Activated T-helper 2 cell treated with anti-CD3 and anti-CD28 coated beads, Interferon-gamma antibody, Interleukin-2, Interleukin-4, amounts not matched to agents 10 μg/mL and 5 μg/mL and 100 μg/mL, durations not matched to agents 14 hours and 24 hours and 36 hours (primary cell): ENCODE results near the gene PDAP1. TPM values are rescaled to one million over a fixed set of nuclear protein-coding genes. Genes with fewer than 3 reads are reported as not detected.

Experiments
- DNase-seq: peaks from one replicate; pipeline ENCODE4 v3.0.0; 2021; ENCODE audit warnings: low spot score
- H3K27ac Mint-ChIP-seq: one replicate; pipeline ENCODE4 v1.8.0; 2021; ENCODE audit warnings: mixed read lengths
- H3K27me3 Mint-ChIP-seq: one replicate; pipeline ENCODE4 v1.8.0; 2021; ENCODE audit warnings: low read depth, mixed read lengths
- H3K36me3 Mint-ChIP-seq: one replicate; pipeline ENCODE4 v1.8.0; 2021; ENCODE audit warnings: low read depth, mixed read lengths
- H3K4me1 Mint-ChIP-seq: one replicate; pipeline ENCODE4 v1.8.0; 2021; ENCODE audit warnings: low read depth, mixed read lengths
- H3K4me3 Mint-ChIP-seq: one replicate; pipeline ENCODE4 v1.8.0; 2021; ENCODE audit warnings: low read depth, mild to moderate bottlenecking, moderate library complexity, mixed read lengths
- H3K9me3 Mint-ChIP-seq: one replicate; pipeline ENCODE4 v1.8.0; 2021; ENCODE audit warnings: mixed read lengths
- intact Hi-C: fragments of 100-400 bp; cut with micrococcal nuclease; formaldehyde crosslinking; loops from one replicate; pipeline ENCODE4 v1.15.1; 2023
- total RNA-seq: library from RNA; stranded (reverse); gene quantifications from 2 replicates; pipeline ENCODE4 v1.2.3, GENCODE V29; 2022

PDAP1 gene
- total RNA-seq, 1 donor from 2014 or later, result 159 TPM

DNA sequence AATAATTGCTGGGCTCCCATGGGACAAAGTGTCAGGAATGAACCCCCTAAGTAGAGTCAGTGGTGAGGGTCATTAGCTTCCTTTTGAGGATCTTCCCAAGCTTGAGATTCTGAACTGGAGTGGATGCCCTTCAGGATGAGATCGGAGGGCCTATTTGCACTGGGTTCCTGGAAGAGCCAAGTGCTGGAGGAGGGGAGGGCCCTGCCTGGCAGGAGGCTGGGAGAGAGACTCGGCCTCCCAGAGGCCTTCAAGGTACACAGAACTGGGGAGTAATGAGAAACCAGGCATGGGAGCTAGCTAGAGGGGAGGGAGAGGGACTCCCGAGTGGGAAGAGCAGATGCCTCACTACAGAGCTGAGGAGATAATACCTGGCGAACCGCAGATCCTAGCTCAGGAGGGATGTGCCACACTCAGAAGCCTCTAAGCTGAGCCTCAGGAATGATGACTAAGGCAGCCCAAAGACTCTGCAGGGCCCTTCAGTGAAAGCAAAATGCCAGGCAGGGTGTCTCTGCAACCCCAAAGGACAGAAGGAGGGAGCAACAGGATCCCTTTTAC is 9.4 kb downstream of the PDAP1 start:
- Mint-ChIP-seq H3K27me3 (no peaks in the 10 kb centered on the region), H3K4me3 (no peak overlapping the region), H3K4me1 (peaks cover 5% of the 10 kb centered on the region), H3K9me3 (no peaks in the 10 kb centered on the region), H3K36me3 (peaks cover 79% of the 10 kb centered on the region), H3K27ac (peak overlapping the region; percentile 2)
- no peak for DNase-seq
- intact Hi-C loops, result loop anchor here (5.0 kb wide), 1 partner anchor 1853 kb away; no protein-coding TSS in a partner anchor

- peaks cover 81% of the 10 kb centered on the region for H3K36me3 Mint-ChIP-seq
- intact Hi-C loops, result loop anchor here (5.0 kb wide), 1 partner anchor 1855 kb away; no protein-coding TSS in a partner anchor
- no peak overlapping the region for H3K4me3 Mint-ChIP-seq
- DNase-seq, result no peak
- no peaks in the 10 kb centered on the region for H3K9me3 Mint-ChIP-seq
- peak overlapping the region; percentile 19 for H3K27ac Mint-ChIP-seq
- H3K4me1 Mint-ChIP-seq, result peaks cover 9% of the 10 kb centered on the region
- H3K27me3 Mint-ChIP-seq, result no peaks in the 10 kb centered on the region
These were observed 11.0 kb downstream of the PDAP1 start for GRCh38 chr7:99397297-99397983.

- Mint-ChIP-seq H3K36me3 (peaks cover 86% of the 10 kb centered on the region), H3K27me3 (no peaks in the 10 kb centered on the region), H3K9me3 (no peaks in the 10 kb centered on the region), H3K27ac (no peak overlapping the region), H3K4me3 (no peak overlapping the region), H3K4me1 (peaks cover 12% of the 10 kb centered on the region)
- intact Hi-C loops, result loop anchor here (5.0 kb wide), 1 partner anchor 1856 kb away; no protein-coding TSS in a partner anchor
- no peak for DNase-seq
These were observed 11.7 kb downstream of the PDAP1 start for GRCh38 chr7:99396418-99397296.

GRCh38 chr7:99395616-99396327 is 12.6 kb downstream of the PDAP1 start:
- no peaks in the 10 kb centered on the region for H3K9me3 Mint-ChIP-seq
- no peaks in the 10 kb centered on the region for H3K27me3 Mint-ChIP-seq
- H3K4me3 Mint-ChIP-seq, result no peak overlapping the region
- intact Hi-C loops, result loop anchor here (5.0 kb wide), 1 partner anchor 1857 kb away; no protein-coding TSS in a partner anchor
- peaks cover 86% of the 10 kb centered on the region for H3K36me3 Mint-ChIP-seq
- H3K27ac Mint-ChIP-seq, result no peak overlapping the region
- no peak for DNase-seq
- peaks cover 12% of the 10 kb centered on the region for H3K4me1 Mint-ChIP-seq

DNA sequence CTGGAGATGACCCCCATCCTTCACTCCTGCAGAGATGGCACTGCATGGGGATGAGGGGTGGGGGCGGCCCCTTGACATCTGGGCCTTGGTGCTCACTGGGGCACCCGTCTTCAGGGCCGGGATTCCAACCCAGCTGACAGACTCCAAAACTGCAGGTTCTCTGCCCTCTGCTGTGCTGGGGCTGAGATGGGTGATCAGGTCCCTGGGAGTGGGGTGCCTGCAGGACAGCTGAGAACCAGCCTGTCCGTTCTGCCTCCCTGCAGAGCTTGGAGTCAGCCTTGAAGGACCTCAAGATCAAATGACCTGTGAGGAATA is 14.3 kb downstream of the PDAP1 start:
- H3K4me1 Mint-ChIP-seq, result peaks cover 12% of the 10 kb centered on the region
- DNase-seq, result no peak
- no peaks in the 10 kb centered on the region for H3K27me3 Mint-ChIP-seq
- H3K9me3 Mint-ChIP-seq, result no peaks in the 10 kb centered on the region
- no peak overlapping the region for H3K4me3 Mint-ChIP-seq
- peak overlapping the region; percentile 33 for H3K27ac Mint-ChIP-seq
- intact Hi-C loops, result no loop called here
- peaks cover 87% of the 10 kb centered on the region for H3K36me3 Mint-ChIP-seq

DNA sequence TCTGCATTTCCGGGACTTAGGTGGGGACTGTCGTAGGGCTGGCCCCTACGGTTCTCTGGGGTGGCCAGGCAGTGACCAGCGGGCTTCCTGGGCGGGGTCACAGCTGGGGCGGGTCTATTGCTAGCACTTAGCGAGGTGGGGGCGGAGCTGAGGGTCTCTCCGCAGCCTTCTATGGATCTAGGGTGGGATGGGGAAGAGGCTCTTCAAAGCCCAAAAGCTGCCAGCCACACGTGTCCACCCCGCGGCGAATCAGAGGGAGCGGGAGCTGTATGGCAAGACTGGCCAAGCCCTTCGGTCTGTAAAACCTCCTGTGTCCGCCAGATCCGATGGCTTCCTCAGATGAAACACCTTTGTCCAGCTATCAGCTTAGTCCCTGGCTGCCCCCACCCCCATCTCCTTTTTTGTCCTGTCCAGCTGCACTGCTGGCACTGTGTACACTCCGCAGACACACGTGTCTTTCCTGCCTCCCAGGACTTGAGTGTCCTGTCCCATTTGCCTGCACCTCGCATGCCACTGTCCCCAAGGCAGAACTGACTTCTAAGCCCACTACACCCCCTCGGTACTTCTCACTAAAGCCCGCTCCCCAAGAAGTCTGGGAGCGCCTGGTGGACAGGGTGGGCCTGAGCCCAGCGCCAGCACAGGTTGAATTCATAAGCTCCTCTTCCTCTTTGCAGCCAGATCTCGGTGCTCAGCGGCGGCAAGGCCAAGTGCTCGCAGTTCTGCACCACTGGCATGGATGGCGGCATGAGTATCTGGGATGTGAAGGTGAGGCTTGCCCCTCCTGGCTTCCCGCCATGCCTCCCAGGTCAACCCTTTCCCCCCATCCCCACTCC is 14.8 kb downstream of the PDAP1 start:
- Mint-ChIP-seq H3K4me3 (peak overlapping the region; percentile 30), H3K9me3 (no peaks in the 10 kb centered on the region), H3K27ac (peak overlapping the region; percentile 55), H3K36me3 (peaks cover 86% of the 10 kb centered on the region), H3K27me3 (no peaks in the 10 kb centered on the region), H3K4me1 (peaks cover 12% of the 10 kb centered on the region)
- no peak for DNase-seq
- intact Hi-C loops, result loop anchor here (2.0 kb wide), 1 partner anchor 19 kb away; the partner anchor contains the start of gene ARPC1B

DNA sequence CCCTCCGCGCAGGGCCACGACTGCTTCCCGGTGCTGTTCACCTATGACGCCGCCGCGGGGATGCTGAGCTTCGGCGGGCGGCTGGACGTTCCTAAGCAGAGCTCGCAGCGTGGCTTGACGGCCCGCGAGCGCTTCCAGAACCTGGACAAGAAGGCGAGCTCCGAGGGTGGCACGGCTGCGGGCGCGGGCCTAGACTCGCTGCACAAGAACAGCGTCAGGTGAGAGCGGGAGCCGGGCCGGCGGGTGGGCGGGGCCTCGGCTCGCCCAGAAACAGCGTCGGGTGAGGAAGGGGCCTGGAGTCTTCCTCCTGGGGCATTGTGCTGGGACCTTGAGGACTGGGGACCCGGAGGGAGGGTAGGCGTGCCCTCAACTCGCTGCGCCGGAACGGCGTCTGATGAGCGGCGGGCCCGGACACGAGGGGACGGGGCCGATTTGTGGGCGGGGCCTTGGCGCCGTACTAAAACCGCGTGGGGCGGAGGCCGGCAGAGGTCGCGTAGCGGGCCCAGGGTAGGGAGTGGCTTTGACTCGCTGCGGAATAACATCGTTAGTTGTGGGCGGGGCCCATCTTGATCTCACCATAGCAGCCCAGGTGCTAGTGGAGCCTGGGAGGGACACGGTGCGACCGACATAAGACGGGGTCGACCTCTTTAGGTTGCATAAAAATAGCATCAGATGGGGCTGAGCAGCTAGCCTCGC is 15.6 kb downstream of the PDAP1 start:
- H3K27ac Mint-ChIP-seq, result peak overlapping the region; percentile 55
- peaks cover 86% of the 10 kb centered on the region for H3K36me3 Mint-ChIP-seq
- peak; percentile 78 for DNase-seq
- H3K27me3 Mint-ChIP-seq, result no peaks in the 10 kb centered on the region
- H3K4me1 Mint-ChIP-seq, result peaks cover 8% of the 10 kb centered on the region
- H3K9me3 Mint-ChIP-seq, result no peaks in the 10 kb centered on the region
- peak overlapping the region; percentile 54 for H3K4me3 Mint-ChIP-seq
- intact Hi-C loops, result loop anchor here (2.0 kb wide), 1 partner anchor 18 kb away; the partner anchor contains the start of gene ARPC1B

DNA sequence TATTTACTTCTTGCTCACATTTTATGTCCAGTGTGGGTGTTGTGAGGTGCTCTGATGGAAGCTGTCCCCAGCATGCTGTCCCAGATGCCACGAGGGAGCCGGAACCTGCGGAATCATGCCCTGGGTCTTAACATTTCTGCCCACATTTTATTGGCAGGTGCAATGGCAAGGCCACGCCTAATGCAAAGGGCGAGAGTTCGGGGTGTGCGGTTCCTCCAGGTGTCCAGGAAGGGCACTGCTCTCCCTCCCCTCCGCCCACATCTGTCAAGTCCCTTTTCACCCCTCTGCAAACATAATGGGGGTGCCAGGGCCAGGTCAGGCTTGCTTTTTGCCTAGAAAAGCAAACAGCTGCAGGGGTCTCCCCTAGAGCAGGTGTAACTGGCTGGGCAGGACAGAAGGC is 16.4 kb downstream of the PDAP1 start:
- DNase-seq, result no peak
- Mint-ChIP-seq H3K4me3 (no peak overlapping the region), H3K27me3 (no peaks in the 10 kb centered on the region), H3K4me1 (peaks cover 7% of the 10 kb centered on the region), H3K9me3 (no peaks in the 10 kb centered on the region), H3K36me3 (peaks cover 83% of the 10 kb centered on the region), H3K27ac (peak overlapping the region; percentile 8)
- intact Hi-C loops, result loop anchor here (2.0 kb wide), 1 partner anchor 17 kb away; the partner anchor contains the start of gene ARPC1B

GRCh38 chr7:99390941-99391602 is 17.3 kb downstream of the PDAP1 start:
- intact Hi-C loops, result no loop called here
- H3K36me3 Mint-ChIP-seq, result peaks cover 85% of the 10 kb centered on the region
- no peaks in the 10 kb centered on the region for H3K9me3 Mint-ChIP-seq
- no peaks in the 10 kb centered on the region for H3K27me3 Mint-ChIP-seq
- H3K4me3 Mint-ChIP-seq, result no peak overlapping the region
- no peak for DNase-seq
- peaks cover 9% of the 10 kb centered on the region for H3K4me1 Mint-ChIP-seq
- H3K27ac Mint-ChIP-seq, result no peak overlapping the region

- Mint-ChIP-seq H3K9me3 (no peaks in the 10 kb centered on the region), H3K4me1 (peaks cover 9% of the 10 kb centered on the region), H3K27ac (no peak overlapping the region), H3K36me3 (peaks cover 77% of the 10 kb centered on the region), H3K4me3 (no peak overlapping the region), H3K27me3 (no peaks in the 10 kb centered on the region)
- intact Hi-C loops, result no loop called here
- no peak for DNase-seq
These were observed 18.6 kb downstream of the PDAP1 start for GRCh38 chr7:99389772-99390171.

- intact Hi-C loops, result no loop called here
- H3K9me3 Mint-ChIP-seq, result no peaks in the 10 kb centered on the region
- H3K4me1 Mint-ChIP-seq, result peaks cover 12% of the 10 kb centered on the region
- no peak for DNase-seq
- H3K36me3 Mint-ChIP-seq, result peaks cover 69% of the 10 kb centered on the region
- H3K27me3 Mint-ChIP-seq, result no peaks in the 10 kb centered on the region
- no peak overlapping the region for H3K27ac Mint-ChIP-seq
- no peak overlapping the region for H3K4me3 Mint-ChIP-seq
These were observed 20.5 kb downstream of the PDAP1 start for GRCh38 chr7:99387912-99388311.
